Keratinocyte (primary cell): ENCODE data around the gene SOCS6.

Experiments used
- EZH2 ChIP-seq: IDR thresholded peaks from one replicate; pipeline ENCODE4 v1.6.1; 2012; ENCODE audit warnings: inconsistent platforms, mild to moderate bottlenecking, low read length, moderate library complexity
- TF ChIP-seq, protein P1 (sequence below), 3 experiments: IDR thresholded peaks in 1 of 3; conservative IDR thresholded peaks in 1 of 3; optimal IDR thresholded peaks in 1 of 3; 2 replicates in 2 of 3; 3 replicates in 1 of 3; pipeline versions ENCODE3 to v1.5.1; 2011; ENCODE audit warnings: low read length in 3 of 3, mild to moderate bottlenecking in 3 of 3, moderate library complexity in 2 of 3, control low read depth in 1 of 3, inconsistent platforms in 1 of 3; ENCODE audit not compliant: insufficient read depth in 2 of 3; ENCODE audit errors: extremely low read depth in 1 of 3

- TF ChIP-seq, protein P1, sequence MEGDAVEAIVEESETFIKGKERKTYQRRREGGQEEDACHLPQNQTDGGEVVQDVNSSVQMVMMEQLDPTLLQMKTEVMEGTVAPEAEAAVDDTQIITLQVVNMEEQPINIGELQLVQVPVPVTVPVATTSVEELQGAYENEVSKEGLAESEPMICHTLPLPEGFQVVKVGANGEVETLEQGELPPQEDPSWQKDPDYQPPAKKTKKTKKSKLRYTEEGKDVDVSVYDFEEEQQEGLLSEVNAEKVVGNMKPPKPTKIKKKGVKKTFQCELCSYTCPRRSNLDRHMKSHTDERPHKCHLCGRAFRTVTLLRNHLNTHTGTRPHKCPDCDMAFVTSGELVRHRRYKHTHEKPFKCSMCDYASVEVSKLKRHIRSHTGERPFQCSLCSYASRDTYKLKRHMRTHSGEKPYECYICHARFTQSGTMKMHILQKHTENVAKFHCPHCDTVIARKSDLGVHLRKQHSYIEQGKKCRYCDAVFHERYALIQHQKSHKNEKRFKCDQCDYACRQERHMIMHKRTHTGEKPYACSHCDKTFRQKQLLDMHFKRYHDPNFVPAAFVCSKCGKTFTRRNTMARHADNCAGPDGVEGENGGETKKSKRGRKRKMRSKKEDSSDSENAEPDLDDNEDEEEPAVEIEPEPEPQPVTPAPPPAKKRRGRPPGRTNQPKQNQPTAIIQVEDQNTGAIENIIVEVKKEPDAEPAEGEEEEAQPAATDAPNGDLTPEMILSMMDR (optimal IDR thresholded peaks at IDR 0.05 in 1 of 3, IDR thresholded peaks at IDR 0.05 in 1 of 3, conservative IDR thresholded peaks at IDR 0.05 in 1 of 3; ENCODE audit: extremely low read depth in 1 of 3, insufficient read depth in 2 of 3, low read length in 3 of 3), result no peak
- TF ChIP-seq EZH2, result no peak
Observed at GRCh38 chr18:70368903-70369302, 80.1 kb downstream of the SOCS6 start.
